Adrenal gland (tissue), 12 donors: ENCODE results near the gene AGAP1. TPM values are rescaled to one million over a fixed set of nuclear protein-coding genes. Genes with fewer than 3 reads are reported as not detected.

Experiments
- DNase-seq, 7 donors: peaks; one replicate each; pipeline ENCODE4 v3.0.0-alpha.2; 2019 to 2020
- H3K27ac ChIP-seq, 5 donors: fragments of 200-600 bp; sonication (generic) in 4 of 5; 1 replicate in 3 of 5; 2 replicates in 2 of 5; pipeline versions ENCODE4 v1.5.1 to v1.8.0; 2016 to 2020; ENCODE audit warnings: mild to moderate bottlenecking in 1 of 5
- H3K27me3 ChIP-seq: fragments of 200-600 bp; 2 replicates; pipeline ENCODE4 v1.8.0; 2021
- H3K36me3 ChIP-seq, 2 donors: fragments of 200-600 bp; replicated peaks in 1 of 2; 1 replicate in 1 of 2; 2 replicates in 1 of 2; pipeline versions ENCODE4 v1.5.1 to v1.8.0; 2018 to 2022
- H3K4me1 ChIP-seq, 2 donors: fragments of 200-600 bp; replicated peaks in 1 of 2; 1 replicate in 1 of 2; 2 replicates in 1 of 2; pipeline versions ENCODE4 v1.5.1 to v1.8.0; 2018 to 2021
- H3K4me3 ChIP-seq, 4 donors: fragments of 200-600 bp; sonication (generic) in 3 of 4; one replicate each; pipeline ENCODE4 v1.5.1; 2016 to 2018
- H3K9me3 ChIP-seq, 3 donors: fragments of 200-600 bp; sonication (generic) in 1 of 3; replicated peaks in 1 of 3; 1 replicate in 2 of 3; 2 replicates in 1 of 3; pipeline versions ENCODE4 v1.5.1 to v1.8.0; 2016 to 2021
- CTCF ChIP-seq, 6 experiments: fragments of 450-650 bp in 4 of 6; fragments of 200-600 bp in 2 of 6; sonication (generic) in 1 of 6; IDR thresholded peaks; 1 replicate in 5 of 6; 2 replicates in 1 of 6; pipeline versions ENCODE4 v1.5.1 to v1.8.0; 2016 to 2021; ENCODE audit warnings: antibody characterized with exemption in 6 of 6, mild to moderate bottlenecking in 2 of 6, moderate library complexity in 1 of 6
- POLR2A ChIP-seq, 2 donors: fragments of 450-650 bp; IDR thresholded peaks; one replicate each; pipeline ENCODE4 v1.6.1; 2017; ENCODE audit warnings: antibody characterized with exemption in 2 of 2, mild to moderate bottlenecking in 2 of 2, moderate library complexity in 1 of 2
- WGBS, 4 donors: extraction: QIAGEN DNeasy Blood & Tissue Kit in 2 of 4; methylation state at CpG; one replicate each; pipeline versions ENCODE4 v1.1.5 to v1.1.7; 2013 to 2017; 5-methylcytosine and 5-hydroxymethylcytosine counted together
- intact Hi-C, 2 donors: fragments of 100-400 bp; cut with DNase I; formaldehyde crosslinking; loops; one replicate each; pipeline versions ENCODE4 v1.14.1 to v1.15.0; 2022 to 2023
- polyA plus RNA-seq, 3 donors: library from polyadenylated mRNA; stranded (reverse); fragments of 200-250 nt in 2 of 3; fragments of 350-450 nt in 1 of 3; fragmentation: Illumina TruSeq in 1 of 3; extraction: RNeasy Lipid Tissue Mini Kit (QIAGEN cat#74804) in 1 of 3; gene quantifications; one replicate each; pipeline ENCODE4 v1.2.3, GENCODE V29; 2013 to 2014
- total RNA-seq, 9 donors: library from RNA; depleted of rRNA in 4 of 9; stranded (reverse); fragments of >200 nt in 4 of 9; fragments of 120-200 nt in 1 of 9; fragmentation: NEBNext Ultra II Directional in 1 of 9; extraction: Animal tissue kit (Norgen Biotek cat#: 25700) in 1 of 9; gene quantifications; one replicate each; pipeline versions ENCODE4 v1.1.0 to v1.2.4, GENCODE V29; 2013 to 2023
- donor health status: healthy with polysubstance abuse.
- donor health status: Bipolar disorder and iron deficiency.
- donor health status: DM: yes; HTN: yes; CAD: no.
- donor health status: DM: no; HTN: no; CAD: no.
- donor health status: DM: no; HTN: no; CAD: no.
- donor health status: DM: yes; HTN: yes; CAD: no.

AGAP1 gene
- total and polyA plus RNA-seq, 12 donors: 5.3 to 29.6 (median 17.7) TPM

GRCh38 chr2:235963853-235964577, 470.2 kb downstream of the AGAP1 start:
- H3K4me1 ChIP-seq: no peaks in the 10 kb centered on the region
- WGBS, 4 donors: 88 to 95% (median 91%) methylated on average over 17 of the region's 17 CpGs
- no peak overlapping the region for H3K4me3 ChIP-seq
- no peak for DNase-seq
- no peaks in the 10 kb centered on the region for H3K36me3 ChIP-seq
- H3K27me3 ChIP-seq: no peaks in the 10 kb centered on the region
- H3K27ac ChIP-seq: no peak overlapping the region
- intact Hi-C loops: no loop called here
- no peaks in the 10 kb centered on the region for H3K9me3 ChIP-seq
- no peak for TF ChIP-seq CTCF (IDR thresholded peaks at IDR 0.05)
- TF ChIP-seq POLR2A (IDR thresholded peaks at IDR 0.05): no peak

GRCh38 chr2:235964787-235965390, 471.0 kb downstream of the AGAP1 start:
- no peaks in the 10 kb centered on the region for H3K36me3 ChIP-seq
- WGBS, 4 donors: 84 to 87% (median 86%) methylated on average over 13 of the region's 13 CpGs
- intact Hi-C loops: no loop called here
- H3K4me1 ChIP-seq: no peaks in the 10 kb centered on the region
- no peaks in the 10 kb centered on the region for H3K9me3 ChIP-seq
- H3K27ac ChIP-seq: no peak overlapping the region
- no peaks in the 10 kb centered on the region for H3K27me3 ChIP-seq
- H3K4me3 ChIP-seq: no peak overlapping the region
- DNase-seq: no peak
- TF ChIP-seq POLR2A (IDR thresholded peaks at IDR 0.05) (no peak), CTCF (IDR thresholded peaks at IDR 0.05) (no peak)

GRCh38 chr2:235966396-235966795, 472.6 kb downstream of the AGAP1 start:
- Histone ChIP-seq H3K4me3 (no peak overlapping the region), H3K27ac (no peak overlapping the region), H3K36me3 (peaks cover 0 to 3% of the 10 kb centered on the region in 2 donors), H3K27me3 (no peaks in the 10 kb centered on the region), H3K9me3 (no peaks in the 10 kb centered on the region), H3K4me1 (no peaks in the 10 kb centered on the region)
- DNase-seq: no peak
- intact Hi-C loops: no loop called here
- TF ChIP-seq CTCF (IDR thresholded peaks at IDR 0.05) (no peak), POLR2A (IDR thresholded peaks at IDR 0.05) (no peak)
- WGBS, 4 donors: 84 to 98% (median 86%) methylated on average over 6 of the region's 6 CpGs

GRCh38 chr2:235966932-235967757, 473.3 kb downstream of the AGAP1 start:
- no peak overlapping the region for H3K27ac ChIP-seq
- WGBS, 4 donors: 95 to 97% (median 96%) methylated on average over 26 of the region's 26 CpGs
- peaks cover 0 to 3% of the 10 kb centered on the region in 2 donors for H3K36me3 ChIP-seq
- H3K9me3 ChIP-seq: no peaks in the 10 kb centered on the region
- no peaks in the 10 kb centered on the region for H3K27me3 ChIP-seq
- no peak for TF ChIP-seq POLR2A (IDR thresholded peaks at IDR 0.05)
- no peak for TF ChIP-seq CTCF (IDR thresholded peaks at IDR 0.05)
- no peak overlapping the region for H3K4me3 ChIP-seq
- DNase-seq: no peak
- intact Hi-C loops: no loop called here
- H3K4me1 ChIP-seq: no peaks in the 10 kb centered on the region
